Chondrocyte (in vitro differentiated cells): ENCODE data around the gene GPSM1. TPM values are rescaled to one million over a fixed set of nuclear protein-coding genes. Genes with fewer than 3 reads are reported as not detected.

ENCODE experiments used
- DNase-seq: peaks from one replicate; pipeline ENCODE4 v3.0.0; 2021; ENCODE audit warnings: mixed read lengths, low spot score
- H3K27ac Mint-ChIP-seq: one replicate; pipeline ENCODE4 v1.8.0; 2021; ENCODE audit warnings: mild to moderate bottlenecking, moderate library complexity, mixed read lengths; ENCODE audit not compliant: unreplicated experiment
- H3K27me3 Mint-ChIP-seq: 2 replicates; pipeline ENCODE4 v1.8.0; 2021; ENCODE audit warnings: low read depth, mixed read lengths
- H3K36me3 Mint-ChIP-seq: 2 replicates; pipeline ENCODE4 v1.8.0; 2021; ENCODE audit warnings: low read depth, mixed read lengths
- H3K4me1 Mint-ChIP-seq: 2 replicates; pipeline ENCODE4 v1.8.0; 2021; ENCODE audit warnings: low read depth, mild to moderate bottlenecking, mixed read lengths
- H3K4me3 Mint-ChIP-seq: one replicate; pipeline ENCODE4 v1.8.0; 2021; ENCODE audit warnings: mild to moderate bottlenecking, moderate library complexity, mixed read lengths; ENCODE audit not compliant: unreplicated experiment
- H3K9me3 Mint-ChIP-seq: 2 replicates; pipeline ENCODE4 v1.8.0; 2021; ENCODE audit warnings: low read depth, mixed read lengths
- total RNA-seq: library from RNA; stranded (reverse); gene quantifications from 3 replicates; pipeline ENCODE4 v1.2.1, GENCODE V29; 2021
- TF ChIP-seq, protein P1 (sequence below): fragments of 200-600 bp; sonication (generic); IDR thresholded peaks from 2 replicates; pipeline ENCODE4 v1.5.0; 2021; ENCODE audit warnings: antibody characterized with exemption, mild to moderate bottlenecking, moderate library complexity

Gene GPSM1
- total RNA-seq, 1 donor from 2014 or later = 40.0 TPM

DNA sequence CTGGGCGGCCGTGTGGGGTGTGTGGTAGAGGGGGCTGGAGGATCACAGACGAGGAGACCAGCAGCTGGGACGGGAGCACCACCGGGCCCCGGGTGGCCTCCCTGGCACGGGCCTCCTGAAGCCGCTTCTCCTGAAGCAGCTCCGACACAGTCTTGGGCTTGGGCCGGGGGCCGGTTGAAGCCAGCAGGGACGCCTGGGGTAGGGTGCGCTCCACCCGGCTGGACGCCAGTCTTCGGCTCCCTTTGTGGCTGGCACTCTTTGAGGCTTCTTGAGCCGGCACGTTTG is 51.6 kb downstream of the GPSM1 start:
- peaks cover 3% of the 10 kb centered on the region for H3K36me3 Mint-ChIP-seq
- H3K4me3 Mint-ChIP-seq = no peak overlapping the region
- no peaks in the 10 kb centered on the region for H3K9me3 Mint-ChIP-seq
- H3K27me3 Mint-ChIP-seq = no peaks in the 10 kb centered on the region
- DNase-seq = no peak
- H3K4me1 Mint-ChIP-seq = no peaks in the 10 kb centered on the region
- TF ChIP-seq, protein P1, sequence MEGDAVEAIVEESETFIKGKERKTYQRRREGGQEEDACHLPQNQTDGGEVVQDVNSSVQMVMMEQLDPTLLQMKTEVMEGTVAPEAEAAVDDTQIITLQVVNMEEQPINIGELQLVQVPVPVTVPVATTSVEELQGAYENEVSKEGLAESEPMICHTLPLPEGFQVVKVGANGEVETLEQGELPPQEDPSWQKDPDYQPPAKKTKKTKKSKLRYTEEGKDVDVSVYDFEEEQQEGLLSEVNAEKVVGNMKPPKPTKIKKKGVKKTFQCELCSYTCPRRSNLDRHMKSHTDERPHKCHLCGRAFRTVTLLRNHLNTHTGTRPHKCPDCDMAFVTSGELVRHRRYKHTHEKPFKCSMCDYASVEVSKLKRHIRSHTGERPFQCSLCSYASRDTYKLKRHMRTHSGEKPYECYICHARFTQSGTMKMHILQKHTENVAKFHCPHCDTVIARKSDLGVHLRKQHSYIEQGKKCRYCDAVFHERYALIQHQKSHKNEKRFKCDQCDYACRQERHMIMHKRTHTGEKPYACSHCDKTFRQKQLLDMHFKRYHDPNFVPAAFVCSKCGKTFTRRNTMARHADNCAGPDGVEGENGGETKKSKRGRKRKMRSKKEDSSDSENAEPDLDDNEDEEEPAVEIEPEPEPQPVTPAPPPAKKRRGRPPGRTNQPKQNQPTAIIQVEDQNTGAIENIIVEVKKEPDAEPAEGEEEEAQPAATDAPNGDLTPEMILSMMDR = no peak
- H3K27ac Mint-ChIP-seq = no peak overlapping the region

DNA sequence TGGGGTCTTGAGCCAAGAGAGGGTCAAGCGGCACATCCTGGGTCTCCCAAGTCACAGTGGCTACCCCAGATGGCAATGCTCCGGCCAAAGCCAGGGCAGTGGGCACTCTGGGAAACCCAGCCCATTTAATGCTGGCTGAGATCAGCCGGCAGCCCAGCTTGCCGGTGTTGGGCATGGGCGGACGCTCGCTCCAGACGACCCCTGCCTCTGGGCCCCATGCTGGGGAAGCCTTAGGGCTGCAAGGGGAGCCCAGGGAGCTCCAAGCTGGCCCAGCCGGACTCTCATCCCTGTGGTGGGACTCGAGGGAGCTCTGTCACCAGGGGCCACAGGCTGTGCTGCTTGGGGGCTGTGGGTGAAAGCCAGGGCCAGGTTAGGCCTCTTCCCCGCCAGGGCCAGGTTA is 52.1 kb downstream of the GPSM1 start:
- H3K9me3 Mint-ChIP-seq = no peaks in the 10 kb centered on the region
- H3K4me3 Mint-ChIP-seq = no peak overlapping the region
- no peaks in the 10 kb centered on the region for H3K27me3 Mint-ChIP-seq
- peaks cover 5% of the 10 kb centered on the region for H3K36me3 Mint-ChIP-seq
- no peak for DNase-seq
- H3K27ac Mint-ChIP-seq = no peak overlapping the region
- H3K4me1 Mint-ChIP-seq = no peaks in the 10 kb centered on the region
- TF ChIP-seq, protein P1 = no peak

DNA sequence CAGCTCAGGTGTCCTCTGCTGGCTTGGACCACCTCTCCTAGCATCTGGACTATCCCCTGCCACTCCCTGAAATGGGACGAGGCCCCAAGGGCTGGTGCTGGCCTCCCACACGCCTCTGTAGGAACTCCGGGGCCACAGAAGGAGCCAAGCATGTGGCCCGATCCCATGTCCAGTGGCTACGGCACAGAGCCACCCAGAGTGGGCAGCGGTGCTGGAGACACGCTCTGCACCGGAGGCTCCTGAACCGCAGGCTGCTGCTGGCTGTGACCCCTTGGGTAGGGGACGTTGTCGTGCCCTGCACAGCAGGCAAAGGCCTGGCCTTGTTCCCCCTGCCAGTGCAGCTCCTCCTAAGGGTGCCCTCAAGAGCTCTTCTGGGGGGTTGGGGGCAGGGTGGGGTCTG is 52.6 kb downstream of the GPSM1 start:
- Mint-ChIP-seq H3K27ac (no peak overlapping the region), H3K4me3 (no peak overlapping the region), H3K27me3 (no peaks in the 10 kb centered on the region), H3K9me3 (no peaks in the 10 kb centered on the region), H3K36me3 (peaks cover 8% of the 10 kb centered on the region), H3K4me1 (no peaks in the 10 kb centered on the region)
- TF ChIP-seq, protein P1 = no peak
- DNase-seq = no peak

DNA sequence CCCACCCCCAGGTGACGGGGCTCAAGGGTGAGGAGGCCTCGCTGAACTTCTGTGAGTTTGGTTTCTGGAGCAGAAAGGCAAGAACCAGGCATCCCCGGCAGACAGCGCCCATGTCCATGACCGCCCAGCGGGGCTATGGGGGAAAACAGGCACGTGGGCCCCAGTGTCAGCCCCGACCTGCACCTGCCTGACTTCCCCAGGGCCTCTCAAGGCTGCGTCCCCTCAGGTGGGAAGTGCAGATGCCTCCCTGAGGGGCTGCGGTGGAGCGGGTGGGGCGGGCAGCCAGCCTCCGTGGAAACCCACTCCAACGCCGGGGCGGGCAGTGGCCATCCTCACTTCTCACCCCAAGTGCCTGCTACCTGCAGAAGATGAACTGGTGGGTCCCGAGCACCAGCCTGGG is 53.0 kb downstream of the GPSM1 start:
- Mint-ChIP-seq H3K4me1 (no peaks in the 10 kb centered on the region), H3K4me3 (no peak overlapping the region), H3K27me3 (no peaks in the 10 kb centered on the region), H3K36me3 (peaks cover 10% of the 10 kb centered on the region), H3K9me3 (no peaks in the 10 kb centered on the region), H3K27ac (no peak overlapping the region)
- TF ChIP-seq, protein P1 = no peak
- DNase-seq = no peak

DNA sequence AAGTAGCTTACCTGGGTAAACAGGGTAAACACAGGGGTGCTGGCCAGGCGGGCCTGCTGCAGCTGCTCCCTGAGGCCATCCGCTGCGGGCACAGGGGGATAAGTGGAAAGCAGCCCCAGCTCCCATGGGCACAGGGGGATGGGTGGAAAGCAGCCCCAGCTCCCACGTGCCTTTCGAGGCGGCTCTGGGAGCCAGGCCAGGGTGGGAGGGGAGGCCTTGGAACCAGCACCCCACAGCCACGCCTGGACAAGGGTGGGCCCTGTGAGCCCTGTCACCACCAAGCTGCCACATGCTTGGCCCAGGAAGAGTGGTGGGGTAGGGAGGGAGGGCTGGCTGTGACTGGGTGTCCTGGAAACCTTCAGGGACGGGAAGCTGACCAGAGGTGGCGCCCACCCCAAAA is 54.0 kb downstream of the GPSM1 start:
- H3K4me3 Mint-ChIP-seq = no peak overlapping the region
- H3K4me1 Mint-ChIP-seq = no peaks in the 10 kb centered on the region
- H3K27me3 Mint-ChIP-seq = no peaks in the 10 kb centered on the region
- TF ChIP-seq, protein P1 = no peak
- no peak for DNase-seq
- H3K27ac Mint-ChIP-seq = no peak overlapping the region
- no peaks in the 10 kb centered on the region for H3K9me3 Mint-ChIP-seq
- H3K36me3 Mint-ChIP-seq = peaks cover 10% of the 10 kb centered on the region
